Measurements from ENCODE around the gene CMTM4.
A peak's percentile ranks its signal among the peaks of the same experiment; 100 is the strongest.
"Not testable (repeated sequence)": the region's sequence is repeated elsewhere in the genome, so short reads cannot be mapped to it uniquely, and the experiment has no call there.

Gene CMTM4

GRCh38 chr16:66706506-66706880 lies 9.9 kb upstream of the CMTM4 start:
- FAIRE-seq = no peak
- no peak for DNase-seq (ENCODE audit: insufficient read length, low spot score)

GRCh38 chr16:66705790-66706505 lies 9.4 kb upstream of the CMTM4 start:
- FAIRE-seq (no peak), DNase-seq (ENCODE audit: insufficient read length, low spot score) (no peak)

- DNase-seq (ENCODE audit: insufficient read length, low spot score) = no peak
- no peak for FAIRE-seq
These were observed 7.1 kb upstream of the CMTM4 start for GRCh38 chr16:66703406-66704215.

- no peak for FAIRE-seq
- DNase-seq (ENCODE audit: insufficient read length, low spot score) = no peak
These were observed 5.0 kb upstream of the CMTM4 start for GRCh38 chr16:66701516-66701915.

- DNase-seq (ENCODE audit: insufficient read length, low spot score) = no peak
- FAIRE-seq = no peak
These were observed 4.5 kb upstream of the CMTM4 start for GRCh38 chr16:66701026-66701425.

GRCh38 chr16:66699898-66700297 lies 3.4 kb upstream of the CMTM4 start:
- FAIRE-seq (no peak), DNase-seq (ENCODE audit: insufficient read length, low spot score) (no peak)

GRCh38 chr16:66698046-66698445 lies 1.5 kb upstream of the CMTM4 start:
- no peak for DNase-seq (ENCODE audit: insufficient read length, low spot score)
- FAIRE-seq = no peak

- FAIRE-seq = no peak
- DNase-seq (ENCODE audit: insufficient read length, low spot score) = peak; percentile 38
These were observed 441 bp downstream of the CMTM4 start for GRCh38 chr16:66695935-66696668.

- DNase-seq (ENCODE audit: insufficient read length, low spot score) (no peak), FAIRE-seq (no peak)
These were observed 1.0 kb downstream of the CMTM4 start for GRCh38 chr16:66695471-66695934.

- FAIRE-seq = no peak
- DNase-seq (ENCODE audit: insufficient read length, low spot score) = no peak
These were observed 3.4 kb downstream of the CMTM4 start for GRCh38 chr16:66693149-66693548.

- no peak for FAIRE-seq
- no peak for DNase-seq (ENCODE audit: insufficient read length, low spot score)
These were observed 4.2 kb downstream of the CMTM4 start for GRCh38 chr16:66692341-66692740.

- FAIRE-seq (no peak), DNase-seq (ENCODE audit: insufficient read length, low spot score) (no peak)
These were observed 5.3 kb downstream of the CMTM4 start for GRCh38 chr16:66691234-66691633.

- DNase-seq (ENCODE audit: insufficient read length, low spot score) (no peak), FAIRE-seq (no peak)
These were observed 6.3 kb downstream of the CMTM4 start for GRCh38 chr16:66690106-66690847.

GRCh38 chr16:66689282-66689681 lies 7.3 kb downstream of the CMTM4 start:
- DNase-seq (ENCODE audit: insufficient read length, low spot score) (no peak), FAIRE-seq (no peak)

- no peak for DNase-seq (ENCODE audit: insufficient read length, low spot score)
- peak; percentile 33 for FAIRE-seq
These were observed 8.5 kb downstream of the CMTM4 start for GRCh38 chr16:66687906-66688625.

GRCh38 chr16:66685501-66686115 lies 10.9 kb downstream of the CMTM4 start:
- FAIRE-seq; DNase-seq (ENCODE audit: insufficient read length, low spot score): not testable (repeated sequence)

- no peak for DNase-seq (ENCODE audit: insufficient read length, low spot score)
- no peak for FAIRE-seq
These were observed 14.3 kb downstream of the CMTM4 start for GRCh38 chr16:66682271-66682670.

- FAIRE-seq (no peak), DNase-seq (ENCODE audit: insufficient read length, low spot score) (no peak)
These were observed 14.9 kb downstream of the CMTM4 start for GRCh38 chr16:66681676-66682075.

- FAIRE-seq = no peak
- DNase-seq (ENCODE audit: insufficient read length, low spot score) = no peak
These were observed 18.2 kb downstream of the CMTM4 start for GRCh38 chr16:66678337-66678736.

GRCh38 chr16:66677836-66678235 lies 18.7 kb downstream of the CMTM4 start:
- peak; percentile 51 for FAIRE-seq

More at GRCh38 chr16:66677836-66678235, 18.7 kb downstream of the CMTM4 start:
- no peak for DNase-seq (ENCODE audit: insufficient read length, low spot score)
